ENCODE results near the gene CASZ1. TPM values are rescaled to one million over a fixed set of nuclear protein-coding genes. Genes with fewer than 3 reads are reported as not detected.

CASZ1 gene
- total RNA-seq, result 2.3 TPM

GRCh38 chr1:10796029-10796944, at the start of gene CASZ1:
Gene CASZ1 (minus strand): TSS chr1:10796646. CDS start chr1:10693889, 102,757 bp downstream.

Small RNAs within 50 kb of the gene (small RNA-seq; reads per million reads assigned to genes)
- gene RN7SL614P, result not detected

Other genes with a start within 250 kb of the CASZ1 start
- 105 TPM for gene TARDBP, start 216.0 kb upstream of the CASZ1 start, total RNA-seq

All from diencephalon (tissue), 1 donor.